Measurements from ENCODE around the gene ABHD17A. TPM values are rescaled to one million over a fixed set of nuclear protein-coding genes. Genes with fewer than 3 reads are reported as not detected.

Gene ABHD17A
- total RNA-seq, 1 experiment from 2014 or later: 47.5 TPM

DNA sequence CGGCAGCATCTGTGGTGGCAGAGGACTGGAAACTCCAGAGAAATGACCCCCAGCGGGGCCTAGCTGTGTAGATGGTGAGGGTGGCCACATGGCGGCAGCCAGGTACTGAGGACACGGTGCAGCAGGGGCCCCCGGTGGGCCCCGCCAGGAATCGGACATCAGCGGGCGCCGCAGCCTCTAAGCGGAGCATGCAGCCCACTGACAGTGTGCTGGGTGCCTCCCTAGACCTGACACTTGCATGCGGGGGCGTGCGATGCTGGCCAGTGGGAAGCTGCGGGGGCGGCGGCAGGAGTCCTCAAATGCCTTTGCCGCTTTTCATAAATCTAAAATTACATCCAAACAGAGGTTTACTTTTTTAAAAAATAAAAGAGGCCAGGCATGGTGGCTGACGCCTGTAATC, 36.0 kb upstream of the ABHD17A start:
- no peak overlapping the region for H4K8ac ChIP-seq (replicated peaks; ENCODE audit: insufficient read length, low read depth, low read length)
- H3K56ac ChIP-seq (ENCODE audit: insufficient read length, low read depth, low read length): no peak overlapping the region
- no peak for DNase-seq
- no peak overlapping the region for H3T11ph ChIP-seq (ENCODE audit: low read length)
- WGBS (ENCODE audit: extremely low coverage, insufficient read length, low lambda C conversion rate): no CpG with 5 or more reads among the region's 19 CpGs
- no peak overlapping the region for H2BK5ac ChIP-seq (ENCODE audit: insufficient read length, low read length)
- H2AK5ac ChIP-seq (ENCODE audit: insufficient read length, low read length): no peak overlapping the region
- H4K5ac ChIP-seq (ENCODE audit: insufficient read length, low read depth, low read length): no peak overlapping the region
- no peaks in the 10 kb centered on the region for H3K79me2 ChIP-seq (ENCODE audit: insufficient read depth, low read length)
- H3K79me1 ChIP-seq (ENCODE audit: insufficient read depth, low read depth, low read length, poor library complexity, severe bottlenecking): no peaks in the 10 kb centered on the region
- no peak overlapping the region for H2BK15ac ChIP-seq (ENCODE audit: low read depth, low read length)
- no peak overlapping the region for H2BK12ac ChIP-seq (ENCODE audit: insufficient read length, low read depth, low read length)
- no peak overlapping the region for H3K4me2 ChIP-seq (ENCODE audit: insufficient read depth, insufficient read length, low read length)
- no peak overlapping the region for H3K27ac Mint-ChIP-seq
- no peak overlapping the region for H3K9ac ChIP-seq (ENCODE audit: extremely low read depth, insufficient read length, low read length)
- no peak overlapping the region for H3K27ac ChIP-seq (ENCODE audit: insufficient read length, low read depth, low read length)
- H3K27me3 ChIP-seq (ENCODE audit: insufficient read depth, low read length): no peaks in the 10 kb centered on the region
- no peak overlapping the region for H3K14ac ChIP-seq (ENCODE audit: insufficient read depth, low read length)
- H3K9me3 Mint-ChIP-seq: no peaks in the 10 kb centered on the region
- no peak for TF ChIP-seq CTCF (conservative IDR thresholded peaks at IDR 0.05)
- H3K23me2 ChIP-seq (ENCODE audit: insufficient read length, low read depth, low read length, poor library complexity, severe bottlenecking): no peaks in the 10 kb centered on the region
- no peak overlapping the region for H3K4me3 Mint-ChIP-seq
- no peak overlapping the region for H2AFZ ChIP-seq (ENCODE audit: low read length)
- no peak overlapping the region for H3K4ac ChIP-seq (ENCODE audit: low read depth, low read length)
- H3K23ac ChIP-seq (ENCODE audit: insufficient read length, low read depth, low read length): no peak overlapping the region
- no peaks in the 10 kb centered on the region for H4K20me1 ChIP-seq (ENCODE audit: control insufficient read depth, insufficient read depth, insufficient read length)
- no peak overlapping the region for H4K91ac ChIP-seq (ENCODE audit: insufficient read length, low read depth, low read length)
- no peak overlapping the region for H2BK20ac ChIP-seq (ENCODE audit: low read depth, low read length, poor library complexity, severe bottlenecking)
- H3K36me3 Mint-ChIP-seq (ENCODE audit: insufficient read depth in 1 of 3, low read depth in 3 of 3): peaks cover 9 to 81% (median 58%) of the 10 kb centered on the region in 3 experiments; a peak in 6 of 7 replicates
- H3K9me3 ChIP-seq (ENCODE audit: control insufficient read depth, low read depth, low read length): no peaks in the 10 kb centered on the region
- no peak overlapping the region for H2BK120ac ChIP-seq (ENCODE audit: low read depth, low read length, poor library complexity, severe bottlenecking)
- no peaks in the 10 kb centered on the region for H3K4me1 Mint-ChIP-seq
- no peaks in the 10 kb centered on the region; the same call in 1 of the 2 replicates for H3K4me1 ChIP-seq (ENCODE audit: insufficient read depth, low read length)
- H3K18ac ChIP-seq (ENCODE audit: insufficient read length, low read depth, low read length): no peak overlapping the region
- H3K27me3 Mint-ChIP-seq (ENCODE audit: low read depth): no peaks in the 10 kb centered on the region
